ENCODE measurements around the gene KIAA1614. TPM values are rescaled to one million over a fixed set of nuclear protein-coding genes. Genes with fewer than 3 reads are reported as not detected.

KIAA1614 gene
- polyA plus RNA-seq, 3 donors = 6.3 to 8.1 (median 7.6) TPM

DNA sequence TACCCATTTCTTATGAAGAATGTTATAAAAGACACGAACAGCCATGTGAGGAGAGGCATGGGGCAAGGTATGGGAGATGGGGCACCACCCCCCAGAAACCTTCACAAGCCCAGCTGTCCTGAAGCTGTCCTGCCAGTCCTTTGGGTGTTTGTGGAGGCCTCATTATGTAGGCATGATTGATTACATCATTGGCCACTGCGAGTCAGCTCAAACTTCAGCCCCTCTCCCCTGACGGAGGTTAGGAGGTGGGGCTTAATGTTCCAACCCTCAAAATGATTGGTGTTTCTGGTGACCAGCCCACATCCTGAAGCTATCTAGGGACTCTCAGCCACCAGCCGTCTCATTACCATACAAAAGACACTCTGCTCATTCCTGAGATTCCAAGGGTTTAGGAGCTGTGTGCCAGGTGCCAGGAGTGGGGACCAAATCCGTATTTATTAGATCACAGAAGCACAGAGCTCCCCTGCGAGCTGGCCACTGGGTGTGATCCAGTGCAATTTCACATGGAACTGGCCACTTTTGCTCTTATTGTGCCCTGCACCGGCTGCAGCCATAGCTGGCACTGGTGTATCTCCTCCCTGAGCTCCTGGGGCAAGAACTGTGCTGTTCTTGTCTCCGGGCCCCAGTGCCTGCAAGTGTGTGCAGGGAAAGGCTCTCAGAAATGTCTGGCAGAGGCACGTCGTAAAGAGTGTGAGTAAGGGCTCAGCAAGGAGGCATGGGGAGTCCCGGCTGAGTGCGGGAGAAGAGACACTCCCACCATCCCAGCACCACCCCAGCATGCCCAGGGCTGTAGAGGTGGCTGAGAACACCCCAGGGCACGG lies 10.5 kb downstream of the KIAA1614 start:
- DNase-seq (ENCODE audit: low read depth in 3 of 3, low spot score in 2 of 3) = peak in 2 of 3 donors; percentile 33 to 56

DNA sequence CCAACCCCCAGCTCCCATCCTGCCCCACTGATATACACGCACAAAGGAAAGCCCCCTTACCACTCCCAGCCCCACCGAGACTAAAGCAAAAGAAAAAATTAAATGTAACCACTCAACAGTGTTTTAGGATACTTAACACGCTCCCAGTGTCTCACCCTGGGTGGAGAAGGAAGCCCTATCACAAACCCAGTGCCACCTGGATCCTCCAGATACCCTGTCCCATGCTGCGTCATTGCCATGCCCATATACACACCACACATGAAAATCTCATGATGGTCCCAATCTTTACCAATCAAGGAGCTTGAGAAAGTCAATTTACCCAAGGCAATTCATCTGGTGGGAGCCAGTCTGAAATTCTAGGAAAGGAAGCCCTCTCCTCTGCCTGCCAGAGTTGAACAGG lies 11.2 kb downstream of the KIAA1614 start:
- no peak for DNase-seq (ENCODE audit: low read depth in 3 of 3, low spot score in 2 of 3)

DNA sequence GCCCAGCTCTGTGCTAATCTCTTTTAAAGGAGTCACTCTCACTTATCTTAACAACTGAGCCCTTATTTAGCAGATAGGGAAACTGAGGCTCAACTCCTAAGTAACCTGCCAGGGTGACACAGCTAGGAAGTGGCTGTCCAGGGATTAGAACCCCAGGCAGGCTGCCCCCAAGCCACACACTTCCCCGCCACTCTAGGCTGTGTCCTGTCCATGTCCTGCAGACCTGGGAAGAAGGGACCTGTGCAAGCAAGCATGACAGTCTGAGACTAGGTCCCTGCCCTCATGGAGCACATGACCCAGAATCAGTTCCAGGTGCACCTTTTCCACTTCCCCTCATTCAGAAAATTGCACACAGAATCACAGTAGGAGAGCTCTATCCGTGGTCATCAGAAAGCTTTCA lies 12.2 kb downstream of the KIAA1614 start:
- no peak for DNase-seq (ENCODE audit: low read depth in 3 of 3, low spot score in 2 of 3)

DNA sequence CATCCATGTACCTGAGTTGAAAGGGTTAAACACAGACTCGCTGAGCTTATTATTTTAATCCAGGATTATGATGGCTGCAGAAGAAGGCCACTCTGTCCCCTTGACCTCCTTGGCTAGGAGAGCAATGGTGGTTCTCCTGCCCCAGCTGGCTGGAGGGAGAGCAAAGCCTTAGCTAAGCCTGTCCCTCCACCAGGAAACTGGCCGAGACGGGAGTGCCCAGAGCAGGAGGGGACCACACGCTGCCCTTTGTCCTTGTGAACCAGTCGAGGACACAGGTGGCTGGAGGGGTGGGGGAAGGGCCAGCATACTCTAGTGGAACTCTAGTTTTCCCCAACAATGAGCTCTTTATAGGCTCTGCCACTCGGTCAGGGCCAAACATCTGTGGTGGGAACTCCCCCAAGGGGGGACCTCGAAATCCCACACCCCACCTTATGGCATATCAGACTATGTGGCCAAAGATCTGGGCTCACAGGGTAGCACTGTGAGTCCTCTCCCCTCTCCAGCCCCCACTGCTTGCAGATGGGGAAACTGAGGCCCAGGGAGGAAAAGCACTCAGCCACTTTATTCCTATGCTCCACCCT lies 12.9 kb downstream of the KIAA1614 start:
- no peak for DNase-seq (ENCODE audit: low read depth in 3 of 3, low spot score in 2 of 3)

DNA sequence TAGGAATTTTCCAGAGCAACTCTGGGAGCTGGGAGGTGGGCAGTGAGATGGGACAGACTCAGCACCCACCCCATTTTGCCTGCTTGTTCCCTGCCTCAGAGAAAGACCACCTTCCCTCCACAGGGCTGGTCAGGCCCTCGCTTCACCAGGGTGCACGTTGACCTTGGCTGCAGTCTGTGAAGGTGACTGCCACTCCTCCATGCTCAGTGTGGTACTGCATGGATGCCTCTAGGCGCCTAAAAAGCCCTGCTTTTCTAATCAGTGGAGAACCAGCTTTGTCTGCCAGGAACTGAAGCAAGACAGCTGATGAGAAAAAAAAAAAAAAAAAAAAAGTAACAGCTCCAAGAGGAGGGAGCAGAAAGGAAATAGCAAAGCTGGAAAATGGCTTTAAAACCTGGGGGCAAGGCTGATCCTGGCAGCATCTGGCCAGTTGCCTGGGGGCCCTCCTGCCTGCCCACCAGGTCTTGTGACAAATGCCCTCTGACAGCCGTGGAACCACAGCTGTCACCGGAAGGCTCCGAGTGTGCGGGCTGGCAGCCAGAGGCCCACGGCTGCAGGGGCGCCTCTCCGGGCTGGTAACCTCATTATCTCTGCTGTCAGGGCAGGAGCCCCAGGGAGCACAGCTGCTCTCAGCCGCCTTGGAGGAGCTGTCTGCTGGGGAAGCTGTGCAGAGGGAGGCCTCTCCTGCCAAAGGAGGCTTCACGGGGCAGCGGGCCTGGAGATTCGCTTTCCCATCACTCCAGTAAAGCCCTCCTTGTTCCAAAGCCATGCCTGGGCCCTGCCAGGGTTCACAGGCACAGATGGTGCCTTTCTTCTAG lies 13.7 kb downstream of the KIAA1614 start:
- DNase-seq (ENCODE audit: low read depth in 3 of 3, low spot score in 2 of 3) = peak in 1 of 3 donors; percentile 29

DNA sequence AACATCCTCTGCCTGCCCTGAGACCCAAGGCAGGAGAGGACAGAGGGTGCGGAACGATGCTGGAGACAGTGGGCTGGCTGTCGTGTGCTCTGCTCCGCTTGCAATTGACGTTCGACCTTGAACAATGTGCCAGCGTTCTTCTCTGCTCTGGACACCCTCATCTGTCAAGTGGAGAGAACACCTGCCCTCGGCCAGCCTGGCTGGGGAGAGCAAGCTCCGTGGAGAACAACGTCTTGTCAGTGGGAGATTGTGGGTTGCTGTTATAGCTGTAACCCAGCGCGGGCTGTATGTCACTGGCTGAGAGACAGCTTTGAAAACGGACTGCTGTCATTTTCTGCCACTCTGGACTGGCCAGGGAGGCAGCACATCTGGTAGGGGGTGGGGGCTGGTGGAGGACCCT lies 14.7 kb downstream of the KIAA1614 start:
- DNase-seq (ENCODE audit: low read depth in 3 of 3, low spot score in 2 of 3) = no peak

DNA sequence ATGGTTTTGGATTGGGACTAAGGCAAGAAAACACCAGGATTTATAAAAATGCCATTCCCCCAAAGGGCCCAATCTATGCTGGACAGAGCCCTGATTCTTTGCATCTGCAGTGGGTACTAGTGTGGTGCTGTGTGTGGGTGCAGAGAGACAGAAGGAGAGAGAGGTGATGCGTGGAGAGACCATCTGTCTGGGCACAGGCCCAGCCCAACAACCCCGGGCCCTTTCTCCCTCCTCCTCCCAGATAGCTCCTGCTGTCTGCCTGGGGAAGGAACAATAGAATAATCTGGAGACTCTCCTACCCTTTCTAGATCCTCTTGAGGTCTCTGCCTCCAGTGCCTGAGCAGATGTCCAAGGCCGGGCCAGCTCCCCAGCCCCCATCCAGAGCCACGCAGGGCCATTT lies 15.1 kb downstream of the KIAA1614 start:
- DNase-seq (ENCODE audit: low read depth in 3 of 3, low spot score in 2 of 3) = no peak

DNA sequence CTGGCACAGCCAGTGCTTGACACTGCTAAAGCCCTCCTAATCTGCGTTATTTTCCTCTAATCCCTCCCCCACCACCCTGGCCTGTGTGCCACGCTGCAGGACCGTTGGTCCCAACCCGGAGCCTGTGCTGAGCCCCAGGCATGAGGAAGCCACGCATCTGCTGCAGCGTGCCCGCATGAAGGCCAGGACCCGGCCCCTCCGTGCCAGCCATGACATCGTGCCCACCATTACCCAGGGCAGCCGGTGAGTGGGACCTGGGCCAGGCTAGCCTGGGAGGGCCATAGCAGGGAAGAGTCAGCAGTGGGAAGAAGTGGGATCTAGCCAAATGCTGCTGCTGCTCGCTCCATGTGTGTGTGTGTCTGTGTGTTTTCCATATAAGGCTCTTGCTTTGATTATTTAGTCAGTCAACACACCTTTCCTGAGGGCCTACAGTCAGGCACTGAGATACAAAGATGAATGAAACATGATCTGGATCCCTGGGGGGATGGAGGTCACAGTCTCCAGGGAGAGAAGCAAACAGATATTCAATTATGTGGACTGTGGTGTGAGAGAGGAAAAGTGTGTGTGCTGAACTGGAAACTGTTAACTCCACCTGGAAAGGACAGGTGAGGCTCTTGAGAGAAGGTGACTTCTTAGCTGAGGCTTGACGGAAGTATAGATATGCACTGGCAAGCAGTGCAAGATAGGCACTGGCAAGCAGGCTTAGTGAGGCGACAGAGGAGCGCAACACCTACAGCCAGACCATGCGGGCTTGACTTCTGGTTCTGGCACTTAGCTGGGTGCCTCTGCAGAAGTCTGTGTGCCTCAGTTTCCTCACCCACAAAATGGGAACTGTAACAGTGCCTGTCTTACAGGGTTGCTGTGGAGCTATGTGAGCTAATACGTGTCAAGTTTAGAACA lies 15.9 kb downstream of the KIAA1614 start:
- DNase-seq (ENCODE audit: low read depth in 3 of 3, low spot score in 2 of 3) = no peak

DNA sequence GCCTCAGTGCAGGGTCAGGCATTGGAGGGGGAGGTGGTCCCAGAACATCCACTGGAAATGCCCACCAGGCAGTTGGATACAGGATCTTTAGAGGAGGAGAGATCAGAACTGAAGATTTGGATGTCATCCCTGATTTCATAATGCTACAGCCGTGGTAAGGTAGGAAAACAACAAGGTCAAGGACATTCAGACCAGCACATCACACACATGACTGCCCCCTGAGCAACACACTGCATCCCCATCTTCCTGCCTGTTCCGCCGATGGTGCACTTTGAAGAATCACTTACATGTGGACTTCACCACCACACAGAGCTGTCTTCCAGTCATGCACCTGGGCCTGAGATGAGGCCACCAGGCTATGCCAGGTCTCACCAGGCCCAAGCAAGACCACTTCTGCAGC lies 16.7 kb downstream of the KIAA1614 start:
- DNase-seq (ENCODE audit: low read depth in 3 of 3, low spot score in 2 of 3) = no peak

DNA sequence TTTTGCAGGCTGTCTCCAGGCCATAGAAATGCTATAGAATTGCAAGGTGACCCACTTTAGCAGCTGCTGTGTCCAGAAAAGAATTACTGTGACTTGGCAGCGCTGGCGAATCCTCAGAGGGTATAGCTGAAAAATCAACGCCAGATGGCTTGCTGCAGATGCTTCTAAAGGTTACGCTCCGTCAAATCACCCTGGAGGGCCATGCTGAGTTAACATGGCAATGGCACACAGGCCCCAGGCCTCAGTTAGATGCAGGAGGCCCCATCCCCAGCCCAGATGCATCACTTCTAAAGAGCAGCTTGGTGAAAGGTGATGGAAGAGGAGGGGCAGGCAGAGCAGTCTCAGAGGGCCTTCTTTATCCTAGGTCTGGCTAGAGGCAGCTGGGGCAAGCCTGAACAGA lies 18.0 kb downstream of the KIAA1614 start:
- no peak for DNase-seq (ENCODE audit: low read depth in 3 of 3, low spot score in 2 of 3)

DNA sequence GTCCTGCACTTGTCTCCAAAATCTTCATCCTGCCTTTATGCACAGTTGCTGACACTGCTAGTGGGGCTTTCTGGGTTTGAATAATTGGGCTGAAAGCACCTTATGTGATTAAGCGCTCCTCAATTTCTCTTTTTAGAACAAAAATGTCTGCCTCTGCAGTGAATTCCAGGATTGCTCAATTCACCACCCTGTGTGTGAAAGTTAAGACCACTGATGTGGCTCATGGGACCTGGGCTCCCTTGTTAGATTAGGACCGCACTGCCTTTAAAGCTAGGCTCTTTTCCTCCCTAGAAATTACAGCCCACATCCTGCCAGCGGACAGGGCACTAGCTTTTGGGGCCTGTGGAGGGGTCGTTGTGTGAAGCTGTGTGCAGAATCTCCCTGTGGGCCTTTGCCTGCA lies 18.8 kb downstream of the KIAA1614 start:
- DNase-seq (ENCODE audit: low read depth in 3 of 3, low spot score in 2 of 3) = no peak

DNA sequence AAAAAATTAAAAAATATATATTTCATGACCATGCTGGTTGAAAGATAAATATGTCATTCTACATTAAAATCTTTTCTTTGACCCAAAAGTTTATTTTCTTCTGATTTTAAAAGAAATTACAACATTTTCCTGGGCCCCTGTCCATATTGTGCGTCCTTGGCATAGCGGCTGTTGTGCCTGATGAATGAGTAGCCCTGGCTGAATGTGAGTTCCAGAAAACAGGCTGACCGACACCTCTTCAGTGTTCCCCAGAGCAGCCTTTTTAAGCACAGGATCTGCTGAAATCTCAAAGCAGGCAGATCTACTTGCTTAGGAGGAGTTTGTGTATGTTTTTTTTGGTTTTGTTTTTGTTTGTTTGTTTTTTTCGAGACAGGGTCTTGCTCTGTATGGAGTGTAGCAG lies 19.7 kb downstream of the KIAA1614 start:
- no peak for DNase-seq (ENCODE audit: low read depth in 3 of 3, low spot score in 2 of 3)

DNA sequence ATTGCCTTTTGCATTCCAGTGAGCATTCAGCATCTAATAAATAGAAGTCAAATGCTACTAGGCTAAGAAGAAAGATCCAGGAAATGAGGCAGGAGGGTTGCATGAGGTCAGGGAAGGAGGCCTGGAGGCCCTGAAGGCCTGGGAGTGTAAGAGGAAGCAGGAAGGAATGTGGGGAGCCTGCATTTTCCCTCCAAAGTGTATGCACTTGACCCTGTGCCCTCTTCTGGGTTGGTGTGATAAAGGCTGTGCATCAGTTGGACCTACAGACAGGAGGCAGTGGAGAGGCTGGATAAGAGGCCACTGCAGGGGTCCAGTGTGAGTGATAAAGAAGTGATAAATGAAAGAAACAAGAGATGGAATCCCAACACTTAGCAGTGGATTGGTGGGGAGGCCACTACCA lies 20.4 kb downstream of the KIAA1614 start:
- no peak for DNase-seq (ENCODE audit: low read depth in 3 of 3, low spot score in 2 of 3)

DNA sequence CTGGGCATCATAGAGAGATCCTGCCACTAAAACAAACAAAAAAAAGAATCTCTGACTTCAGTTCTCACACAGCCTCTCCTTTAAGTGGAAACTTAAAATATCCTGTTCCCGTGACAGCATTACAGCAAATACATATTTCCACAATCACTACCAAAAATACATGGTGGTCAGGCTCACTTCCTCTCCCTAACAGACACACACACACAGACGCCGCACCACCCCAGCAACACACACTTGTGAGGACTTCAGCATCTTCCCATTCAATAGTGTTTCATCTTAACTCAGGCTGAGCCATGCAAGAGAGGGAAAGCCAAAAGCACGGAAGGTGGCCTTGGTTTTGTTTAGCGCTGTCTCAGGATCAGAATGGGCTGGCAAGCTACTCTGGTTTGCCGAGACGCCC lies 21.9 kb downstream of the KIAA1614 start:
- DNase-seq (ENCODE audit: low read depth in 3 of 3, low spot score in 2 of 3) = no peak

DNA sequence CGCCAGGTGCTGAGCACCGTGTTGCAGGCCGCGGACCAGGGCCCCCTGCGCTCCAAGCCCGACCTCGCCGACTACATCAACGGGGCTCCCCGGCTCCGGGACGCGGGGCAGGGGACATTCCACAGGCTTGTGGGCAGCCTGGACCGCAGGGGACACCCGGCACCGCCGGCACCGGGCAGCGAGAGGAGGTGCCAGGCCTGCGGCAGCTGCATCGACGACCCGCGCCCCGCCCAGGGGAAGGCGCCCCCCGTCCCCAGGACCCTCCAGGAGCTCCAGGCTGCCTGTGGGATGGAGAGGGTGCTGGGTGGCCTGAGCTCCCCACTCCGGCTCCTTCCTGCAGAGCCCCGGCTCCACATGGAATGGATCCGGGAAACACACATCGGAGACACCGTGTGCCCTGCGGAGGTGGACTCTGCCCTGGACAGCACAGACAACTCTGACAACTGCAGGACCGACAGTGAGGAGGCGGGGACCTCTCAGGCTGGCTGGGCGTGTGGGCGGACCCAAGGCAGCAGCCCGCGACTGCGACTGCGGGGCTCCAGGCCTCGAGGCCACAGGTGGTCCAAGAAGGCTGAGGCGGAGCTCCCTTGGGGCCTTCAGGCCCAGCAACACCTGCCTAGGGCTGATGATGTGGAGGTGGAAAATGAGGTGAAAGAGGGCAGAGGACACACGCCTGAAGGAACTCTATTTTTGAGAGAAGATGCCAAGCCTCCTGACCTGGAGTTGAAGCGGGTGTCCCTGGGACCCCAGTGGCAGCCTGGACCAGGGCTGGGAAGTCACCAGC lies 22.8 kb downstream of the KIAA1614 start:
- no peak for DNase-seq (ENCODE audit: low read depth in 3 of 3, low spot score in 2 of 3)

DNA sequence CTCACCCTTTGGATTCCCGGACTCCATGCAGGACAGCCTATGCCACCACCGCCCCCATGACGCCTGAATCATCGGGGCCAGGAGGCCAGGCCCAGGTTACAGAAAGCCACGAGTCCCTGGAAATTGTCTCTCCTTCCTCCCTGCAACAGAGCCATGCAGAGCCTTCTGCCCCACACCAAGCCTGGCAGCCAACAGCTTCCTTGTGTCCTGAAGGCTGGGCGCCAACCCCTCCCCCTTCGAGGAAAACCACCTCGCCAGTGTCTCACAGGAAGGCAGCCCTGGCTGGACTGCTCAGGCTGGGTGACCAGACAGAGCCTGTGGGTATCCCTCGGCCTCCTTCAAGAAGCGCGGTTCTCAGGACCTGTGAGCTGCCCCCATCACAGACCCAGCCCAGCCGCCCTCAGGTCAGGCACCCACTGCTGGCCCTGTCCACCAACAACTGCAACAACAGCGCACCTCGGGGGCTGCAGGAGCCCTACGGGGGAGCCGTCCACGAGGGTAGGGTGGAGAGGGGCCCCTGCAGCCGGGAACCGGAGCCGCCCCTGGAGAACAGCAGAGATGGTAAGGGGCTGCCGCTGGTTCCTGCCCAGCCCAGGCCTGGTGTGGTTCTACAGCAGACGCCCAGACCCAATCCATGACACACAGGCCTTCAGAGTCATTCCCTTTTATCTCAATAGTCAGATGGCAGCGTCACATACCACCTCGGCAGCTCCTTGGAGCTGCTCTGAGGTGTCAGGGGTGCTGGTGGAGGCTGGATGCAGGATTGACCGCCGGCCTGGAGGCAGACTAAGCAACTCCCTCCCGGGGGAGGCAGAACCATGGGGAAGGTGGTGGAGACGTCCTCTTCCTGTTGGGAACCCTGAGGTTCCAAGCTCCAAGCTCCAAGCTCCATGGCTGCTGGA lies 23.7 kb downstream of the KIAA1614 start:
- DNase-seq (ENCODE audit: low read depth in 3 of 3, low spot score in 2 of 3) = no peak

DNA sequence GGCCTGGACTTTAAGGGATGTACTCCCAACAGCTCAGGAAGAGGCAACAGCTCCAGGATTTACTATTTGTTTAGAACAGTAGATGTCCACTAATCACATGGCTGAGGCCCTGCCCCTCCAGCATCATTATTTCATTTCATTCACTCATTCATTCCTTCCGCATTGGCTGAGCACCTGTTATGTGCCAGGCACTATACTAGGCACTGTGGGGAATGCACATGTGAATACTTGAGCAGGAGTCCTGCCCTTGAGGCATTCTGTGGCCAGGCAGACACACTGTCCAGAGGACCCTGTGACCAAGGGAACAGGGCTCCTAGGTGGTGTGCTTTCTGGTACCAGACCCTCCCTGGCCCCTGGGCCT lies 24.3 kb downstream of the KIAA1614 start:
- no peak for DNase-seq (ENCODE audit: low read depth in 3 of 3, low spot score in 2 of 3)

DNA sequence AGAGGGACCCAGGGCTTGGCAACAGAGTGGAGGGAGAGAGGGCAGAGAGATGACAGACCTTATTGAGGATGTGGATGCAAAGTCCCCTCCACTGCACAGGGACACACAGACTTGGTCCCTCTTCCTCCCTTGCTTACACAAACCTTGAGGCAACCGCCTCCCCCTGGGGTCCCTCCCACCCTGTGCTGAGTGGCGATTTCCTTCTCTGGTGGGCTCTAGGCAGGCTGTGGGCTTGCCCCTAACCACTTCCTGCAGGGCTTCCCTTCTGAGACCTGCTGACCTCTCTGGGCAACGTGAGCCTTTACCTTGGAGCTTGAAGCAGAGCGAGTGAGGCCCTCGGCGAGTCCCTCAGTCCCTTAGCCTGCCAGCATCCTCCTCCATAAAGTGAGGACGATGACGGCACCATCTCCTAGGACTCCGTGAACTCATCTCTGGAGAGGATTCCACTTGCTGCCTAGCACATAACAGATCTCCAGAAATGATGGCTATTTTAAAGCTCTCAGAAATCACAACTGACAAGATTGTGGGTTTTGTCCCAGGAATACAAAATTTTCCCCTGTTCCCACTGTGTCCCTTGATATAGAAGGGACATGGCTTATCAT lies 25.0 kb downstream of the KIAA1614 start:
- no peak for DNase-seq (ENCODE audit: low read depth in 3 of 3, low spot score in 2 of 3)

Data from right renal cortex interstitium (tissue), 3 donors.